Stimulated activated CD8-positive, alpha-beta memory T cell treated with anti-CD3 and anti-CD28 coated beads, Interleukin-7, amount 100 ng/mL, for 24 hours (primary cell): ENCODE data around the gene CLSTN2.

Experiments
- DNase-seq: peaks from one replicate; pipeline ENCODE4 v3.0.0-alpha.2; 2020; ENCODE audit warnings: low read depth

The CLSTN2 gene

GRCh38 chr3:139944256-139944910 is 9.4 kb downstream of the CLSTN2 start:
- no peak for DNase-seq

GRCh38 chr3:139945386-139945785 is 10.4 kb downstream of the CLSTN2 start:
- no peak for DNase-seq

GRCh38 chr3:139945942-139946341 is 11.0 kb downstream of the CLSTN2 start:
- DNase-seq = no peak

GRCh38 chr3:139948467-139948866 is 13.5 kb downstream of the CLSTN2 start:
- no peak for DNase-seq

GRCh38 chr3:139948898-139949297 is 13.9 kb downstream of the CLSTN2 start:
- no peak for DNase-seq

- DNase-seq = no peak
Measured at GRCh38 chr3:139953131-139953910, 18.3 kb downstream of the CLSTN2 start.

- DNase-seq = no peak
Measured at GRCh38 chr3:139954146-139954860, 19.3 kb downstream of the CLSTN2 start.

GRCh38 chr3:139957844-139958243 is 22.9 kb downstream of the CLSTN2 start:
- no peak for DNase-seq

- DNase-seq = no peak
Measured at GRCh38 chr3:139969386-139969785, 34.4 kb downstream of the CLSTN2 start.

GRCh38 chr3:139970526-139970925 is 35.5 kb downstream of the CLSTN2 start:
- no peak for DNase-seq

- DNase-seq = no peak
Measured at GRCh38 chr3:139974809-139975425, 39.9 kb downstream of the CLSTN2 start.

GRCh38 chr3:139975594-139976365 is 40.8 kb downstream of the CLSTN2 start:
- DNase-seq = no peak

- DNase-seq = no peak
Measured at GRCh38 chr3:139978966-139979365, 44.0 kb downstream of the CLSTN2 start.

- DNase-seq = no peak
Measured at GRCh38 chr3:139979991-139980390, 45.0 kb downstream of the CLSTN2 start.

GRCh38 chr3:139982404-139982803 is 47.4 kb downstream of the CLSTN2 start:
- DNase-seq = no peak

GRCh38 chr3:139985576-139985975 is 50.6 kb downstream of the CLSTN2 start:
- DNase-seq = no peak

GRCh38 chr3:139987908-139988307 is 52.9 kb downstream of the CLSTN2 start:
- DNase-seq = no peak

- no peak for DNase-seq
Measured at GRCh38 chr3:139988472-139989156, 53.6 kb downstream of the CLSTN2 start.

- no peak for DNase-seq
Measured at GRCh38 chr3:139994891-139995290, 59.9 kb downstream of the CLSTN2 start.

- no peak for DNase-seq
Measured at GRCh38 chr3:140004271-140004670, 69.3 kb downstream of the CLSTN2 start.

- no peak for DNase-seq
Measured at GRCh38 chr3:140006331-140006730, 71.3 kb downstream of the CLSTN2 start.
